ENCODE data around the gene DDIT4. TPM values are rescaled to one million over a fixed set of nuclear protein-coding genes. Genes with fewer than 3 reads are reported as not detected.

The DDIT4 gene
- total and polyA plus RNA-seq, 5 donors from 2014 or later = 62.1 to 403 (median 89.5) TPM

GRCh38 chr10:72252972-72253371 is 20.8 kb upstream of the DDIT4 start:
- Histone ChIP-seq H3K27me3 (ENCODE audit: control insufficient read depth, insufficient read depth, low read length) (no peaks in the 10 kb centered on the region), H3K4me1 (ENCODE audit: control insufficient read depth, insufficient read depth, low read length, poor library complexity, severe bottlenecking) (peaks cover 58% of the 10 kb centered on the region), H3K4me3 (ENCODE audit: low read depth, low read length) (no peak overlapping the region), H3K36me3 (ENCODE audit: control insufficient read depth, insufficient read depth, low read length) (no peaks in the 10 kb centered on the region), H3K9me3 (ENCODE audit: control insufficient read depth in 2 of 2, low read length in 2 of 2) (no peaks in the 10 kb centered on the region), H3K27ac (ENCODE audit: insufficient read depth, low read length, poor library complexity, severe bottlenecking) (no peak overlapping the region)
- Mint-ChIP-seq H3K27me3 (no peaks in the 10 kb centered on the region), H3K27ac (peak overlapping the region; percentile 29 to 90 (median 83)), H3K36me3 (no peaks in the 10 kb centered on the region), H3K9me3 (peaks cover 0 to under 1% (median 0%) of the 10 kb centered on the region in 7 donors), H3K4me3 (peak overlapping the region in 2 of 4 donors; percentile 1 to 13), H3K4me1 (peaks cover 10 to 75% (median 52%) of the 10 kb centered on the region in 4 donors)
- no peak for ATAC-seq (ENCODE audit: low read depth in 2 of 2)
- no peak for DNase-seq

GRCh38 chr10:72253578-72253977 is 20.1 kb upstream of the DDIT4 start:
- H3K27ac Mint-ChIP-seq = peak overlapping the region; percentile 5 to 90 (median 79)
- H3K4me1 Mint-ChIP-seq = peaks cover 6 to 72% (median 47%) of the 10 kb centered on the region in 4 donors

GRCh38 chr10:72254813-72255568 is 18.7 kb upstream of the DDIT4 start:
- no peak overlapping the region for H3K4me3 ChIP-seq (ENCODE audit: low read depth, low read length)
- H3K27me3 Mint-ChIP-seq = no peaks in the 10 kb centered on the region
- DNase-seq = peak in 1 of 3 donors; percentile 47
- peaks cover 6 to 76% (median 52%) of the 10 kb centered on the region in 4 donors for H3K4me1 Mint-ChIP-seq
- H3K36me3 Mint-ChIP-seq = no peaks in the 10 kb centered on the region
- H3K27ac ChIP-seq (ENCODE audit: insufficient read depth, low read length, poor library complexity, severe bottlenecking) = no peak overlapping the region
- peak; percentile 38 to 63 for ATAC-seq (ENCODE audit: low read depth in 2 of 2)
- peaks cover 47% of the 10 kb centered on the region for H3K4me1 ChIP-seq (ENCODE audit: control insufficient read depth, insufficient read depth, low read length, poor library complexity, severe bottlenecking)
- peak overlapping the region; percentile 68 to 82 (median 76) for H3K4me3 Mint-ChIP-seq
- H3K27ac Mint-ChIP-seq = peak overlapping the region; percentile 69 to 90 (median 86)
- H3K9me3 ChIP-seq (ENCODE audit: control insufficient read depth in 2 of 2, low read length in 2 of 2) = no peaks in the 10 kb centered on the region
- no peaks in the 10 kb centered on the region for H3K9me3 Mint-ChIP-seq
- H3K36me3 ChIP-seq (ENCODE audit: control insufficient read depth, insufficient read depth, low read length) = no peaks in the 10 kb centered on the region
- H3K27me3 ChIP-seq (ENCODE audit: control insufficient read depth, insufficient read depth, low read length) = no peaks in the 10 kb centered on the region

More at GRCh38 chr10:72253578-72253977, 20.1 kb upstream of the DDIT4 start:
- Mint-ChIP-seq H3K4me3 (peak overlapping the region in 2 of 4 donors; percentile 13 to 22), H3K9me3 (no peaks in the 10 kb centered on the region), H3K36me3 (no peaks in the 10 kb centered on the region), H3K27me3 (no peaks in the 10 kb centered on the region)
- Histone ChIP-seq H3K27ac (ENCODE audit: insufficient read depth, low read length, poor library complexity, severe bottlenecking) (no peak overlapping the region), H3K27me3 (ENCODE audit: control insufficient read depth, insufficient read depth, low read length) (no peaks in the 10 kb centered on the region), H3K36me3 (ENCODE audit: control insufficient read depth, insufficient read depth, low read length) (no peaks in the 10 kb centered on the region), H3K9me3 (ENCODE audit: control insufficient read depth in 2 of 2, low read length in 2 of 2) (no peaks in the 10 kb centered on the region), H3K4me1 (ENCODE audit: control insufficient read depth, insufficient read depth, low read length, poor library complexity, severe bottlenecking) (peaks cover 52% of the 10 kb centered on the region), H3K4me3 (ENCODE audit: low read depth, low read length) (no peak overlapping the region)
- ATAC-seq (ENCODE audit: low read depth in 2 of 2) (no peak), DNase-seq (no peak)

GRCh38 chr10:72255977-72256729 is 17.6 kb upstream of the DDIT4 start:
- no peak overlapping the region for H3K27ac ChIP-seq (ENCODE audit: insufficient read depth, low read length, poor library complexity, severe bottlenecking)
- H3K36me3 ChIP-seq (ENCODE audit: control insufficient read depth, insufficient read depth, low read length) = no peaks in the 10 kb centered on the region
- no peak for ATAC-seq (ENCODE audit: low read depth in 2 of 2)
- Mint-ChIP-seq H3K36me3 (no peaks in the 10 kb centered on the region), H3K27ac (peak overlapping the region; percentile 54 to 90 (median 88)), H3K4me3 (peak overlapping the region; percentile 6 to 51 (median 20)), H3K4me1 (peaks cover 6 to 77% (median 58%) of the 10 kb centered on the region in 4 donors), H3K9me3 (no peaks in the 10 kb centered on the region), H3K27me3 (peaks cover 4% of the 10 kb centered on the region)
- no peaks in the 10 kb centered on the region for H3K9me3 ChIP-seq (ENCODE audit: control insufficient read depth in 2 of 2, low read length in 2 of 2)
- H3K27me3 ChIP-seq (ENCODE audit: control insufficient read depth, insufficient read depth, low read length) = no peaks in the 10 kb centered on the region
- DNase-seq = no peak
- peaks cover 49% of the 10 kb centered on the region for H3K4me1 ChIP-seq (ENCODE audit: control insufficient read depth, insufficient read depth, low read length, poor library complexity, severe bottlenecking)
- H3K4me3 ChIP-seq (ENCODE audit: low read depth, low read length) = no peak overlapping the region

- H3K27me3 ChIP-seq (ENCODE audit: control insufficient read depth, insufficient read depth, low read length) = no peaks in the 10 kb centered on the region
- Mint-ChIP-seq H3K27ac (peak overlapping the region in 2 of 3 donors; percentile 67 to 83), H3K4me1 (peaks cover 6 to 78% (median 59%) of the 10 kb centered on the region in 4 donors), H3K9me3 (no peaks in the 10 kb centered on the region), H3K36me3 (no peaks in the 10 kb centered on the region), H3K27me3 (peaks cover 4% of the 10 kb centered on the region), H3K4me3 (peak overlapping the region in 1 of 4 donors; percentile 46)
- no peak overlapping the region for H3K4me3 ChIP-seq (ENCODE audit: low read depth, low read length)
- H3K9me3 ChIP-seq (ENCODE audit: control insufficient read depth in 2 of 2, low read length in 2 of 2) = no peaks in the 10 kb centered on the region
- DNase-seq (no peak), ATAC-seq (ENCODE audit: low read depth in 2 of 2) (no peak)
- no peaks in the 10 kb centered on the region for H3K36me3 ChIP-seq (ENCODE audit: control insufficient read depth, insufficient read depth, low read length)
- no peak overlapping the region for H3K27ac ChIP-seq (ENCODE audit: insufficient read depth, low read length, poor library complexity, severe bottlenecking)
- H3K4me1 ChIP-seq (ENCODE audit: control insufficient read depth, insufficient read depth, low read length, poor library complexity, severe bottlenecking) = peaks cover 57% of the 10 kb centered on the region
Observed at GRCh38 chr10:72257051-72257892, 16.5 kb upstream of the DDIT4 start.

- peak overlapping the region in 2 of 4 donors; percentile 2 to 64 for H3K4me3 Mint-ChIP-seq
- DNase-seq = no peak
- Histone ChIP-seq H3K36me3 (ENCODE audit: control insufficient read depth, insufficient read depth, low read length) (no peaks in the 10 kb centered on the region), H3K4me1 (ENCODE audit: control insufficient read depth, insufficient read depth, low read length, poor library complexity, severe bottlenecking) (peaks cover 67% of the 10 kb centered on the region), H3K9me3 (ENCODE audit: control insufficient read depth in 2 of 2, low read length in 2 of 2) (no peaks in the 10 kb centered on the region), H3K4me3 (ENCODE audit: low read depth, low read length) (no peak overlapping the region), H3K27me3 (ENCODE audit: control insufficient read depth, insufficient read depth, low read length) (no peaks in the 10 kb centered on the region), H3K27ac (ENCODE audit: insufficient read depth, low read length, poor library complexity, severe bottlenecking) (no peak overlapping the region)
- peaks cover 4% of the 10 kb centered on the region for H3K27me3 Mint-ChIP-seq
- no peak for ATAC-seq (ENCODE audit: low read depth in 2 of 2)
- H3K9me3 Mint-ChIP-seq = no peaks in the 10 kb centered on the region
- no peaks in the 10 kb centered on the region for H3K36me3 Mint-ChIP-seq
- peak overlapping the region; percentile 58 to 71 (median 67) for H3K27ac Mint-ChIP-seq
- peaks cover 6 to 76% (median 53%) of the 10 kb centered on the region in 4 donors for H3K4me1 Mint-ChIP-seq
Observed at GRCh38 chr10:72258617-72259016, 15.1 kb upstream of the DDIT4 start.
